HEK293 (cell line): ENCODE data around the gene RAB8A.

ENCODE experiments used
- GLIS1 ChIP-seq: fragments of 450-650 bp; formaldehyde crosslinking; IDR thresholded peaks from 2 replicates; pipeline ENCODE4 v1.5.1; 2016; ENCODE audit warnings: missing biosample characterization, missing genetic modification characterization
- IKZF3 ChIP-seq: fragments of 450-650 bp; IDR thresholded peaks from 2 replicates; pipeline ENCODE4 v1.5.0; 2018; ENCODE audit warnings: missing biosample characterization, mild to moderate bottlenecking, missing genetic modification characterization, moderate library complexity
- INSM2 ChIP-seq: fragments of 450-650 bp; formaldehyde crosslinking; IDR thresholded peaks from 2 replicates; pipeline ENCODE4 v1.5.1; 2016; ENCODE audit warnings: missing biosample characterization, missing genetic modification characterization
- OVOL3 ChIP-seq: fragments of 450-650 bp; formaldehyde crosslinking; IDR thresholded peaks from 2 replicates; pipeline ENCODE4 v1.5.1; 2016; ENCODE audit warnings: missing biosample characterization, missing genetic modification characterization
- PATZ1 ChIP-seq: fragments of 450-650 bp; formaldehyde crosslinking; IDR thresholded peaks from 2 replicates; pipeline ENCODE4 v1.5.1; 2016; ENCODE audit warnings: missing biosample characterization, missing genetic modification characterization
- REST ChIP-seq: fragments of 450-650 bp; formaldehyde crosslinking; IDR thresholded peaks from 2 replicates; pipeline ENCODE4 v1.5.1; 2016; ENCODE audit warnings: missing biosample characterization, missing genetic modification characterization
- SCRT2 ChIP-seq: fragments of 450-650 bp; formaldehyde crosslinking; IDR thresholded peaks from 2 replicates; pipeline ENCODE4 v1.5.1; 2016; ENCODE audit warnings: missing biosample characterization, missing genetic modification characterization
- YY2 ChIP-seq: fragments of 450-650 bp; formaldehyde crosslinking; IDR thresholded peaks from 2 replicates; pipeline ENCODE4 v1.5.1; 2016; ENCODE audit warnings: missing biosample characterization, missing genetic modification characterization
- ZBTB8A ChIP-seq: fragments of 450-650 bp; formaldehyde crosslinking; IDR thresholded peaks from 2 replicates; pipeline ENCODE4 v1.5.1; 2016; ENCODE audit warnings: missing biosample characterization, missing genetic modification characterization
- ZEB2 ChIP-seq: fragments of 450-650 bp; formaldehyde crosslinking; IDR thresholded peaks from 2 replicates; pipeline ENCODE4 v1.5.1; 2016; ENCODE audit warnings: missing biosample characterization, missing genetic modification characterization
- ZNF280C ChIP-seq: fragments of 450-650 bp; formaldehyde crosslinking; IDR thresholded peaks from 2 replicates; pipeline ENCODE4 v1.5.1; 2016; ENCODE audit warnings: missing biosample characterization, missing genetic modification characterization
- ZNF280D ChIP-seq: fragments of 450-650 bp; formaldehyde crosslinking; IDR thresholded peaks from 2 replicates; pipeline ENCODE4 v1.5.1; 2016; ENCODE audit warnings: missing biosample characterization, missing genetic modification characterization
- ZNF501 ChIP-seq: fragments of 450-650 bp; formaldehyde crosslinking; IDR thresholded peaks from 2 replicates; pipeline ENCODE4 v1.5.1; 2016; ENCODE audit warnings: missing biosample characterization, missing genetic modification characterization
- ZNF610 ChIP-seq: fragments of 450-650 bp; formaldehyde crosslinking; IDR thresholded peaks from 2 replicates; pipeline ENCODE4 v1.5.1; 2016; ENCODE audit warnings: missing biosample characterization, missing genetic modification characterization, borderline replicate concordance
- ZNF629 ChIP-seq: fragments of 450-650 bp; formaldehyde crosslinking; IDR thresholded peaks from 2 replicates; pipeline ENCODE4 v1.5.1; 2017; ENCODE audit warnings: missing biosample characterization, missing genetic modification characterization
- ZNF645 ChIP-seq: fragments of 450-650 bp; formaldehyde crosslinking; IDR thresholded peaks from 2 replicates; pipeline ENCODE4; 2016; ENCODE audit warnings: missing biosample characterization, missing genetic modification characterization
- ZNF704 ChIP-seq: fragments of 450-650 bp; formaldehyde crosslinking; IDR thresholded peaks from 2 replicates; pipeline ENCODE4 v1.5.1; 2016; ENCODE audit warnings: missing biosample characterization, missing genetic modification characterization
- ZNF76 ChIP-seq: fragments of 450-650 bp; formaldehyde crosslinking; IDR thresholded peaks from 2 replicates; pipeline ENCODE4; 2016; ENCODE audit warnings: low read depth, missing biosample characterization, missing genetic modification characterization, borderline replicate concordance
- ZSCAN23 ChIP-seq: fragments of 450-650 bp; formaldehyde crosslinking; IDR thresholded peaks from 2 replicates; pipeline ENCODE4 v1.5.1; 2016; ENCODE audit warnings: missing biosample characterization, missing genetic modification characterization
- ZSCAN30 ChIP-seq: fragments of 450-650 bp; IDR thresholded peaks from 2 replicates; pipeline ENCODE4 v1.5.1; 2018; ENCODE audit warnings: missing biosample characterization, mild to moderate bottlenecking, missing genetic modification characterization, moderate library complexity
- ZSCAN5A ChIP-seq: fragments of 450-650 bp; formaldehyde crosslinking; IDR thresholded peaks from 2 replicates; pipeline ENCODE4 v1.5.1; 2016; ENCODE audit warnings: missing biosample characterization, missing genetic modification characterization

The RAB8A gene

GRCh38 chr19:16111160-16111908, at the start of gene RAB8A (continued):
- TF ChIP-seq SCRT2 (tag by site-specific recombination), result no peak
- 0 out of 2 replicates have a peak, but pooled peaks have one; percentile 49 for TF ChIP-seq ZNF280D (tag by site-specific recombination)
- peak; percentile 97 for TF ChIP-seq ZNF610
- TF ChIP-seq REST (tag by site-specific recombination), result no peak
- no peak for TF ChIP-seq ZNF704 (tag by site-specific recombination)
- TF ChIP-seq ZSCAN23 (tag by site-specific recombination), result 0 out of 2 replicates have a peak, but pooled peaks have one; percentile 63
- TF ChIP-seq GLIS1 (tag by site-specific recombination), result peak; percentile 73
- peak; percentile 100 for TF ChIP-seq PATZ1
- peak; percentile 36 for TF ChIP-seq ZNF629 (tag by site-specific recombination)
- TF ChIP-seq ZSCAN5A, result peak; percentile 69; the same call in 1 of the 2 replicates
- TF ChIP-seq ZNF280C (tag by site-specific recombination), result no peak
- TF ChIP-seq ZEB2 (tag by site-specific recombination), result peak; percentile 75; the same call in 1 of the 2 replicates
- TF ChIP-seq OVOL3 (tag by site-specific recombination), result peak; percentile 67; the same call in 1 of the 2 replicates
- TF ChIP-seq ZNF645 (tag by site-specific recombination), result 0 out of 2 replicates have a peak, but pooled peaks have one; percentile 74
- peak; percentile 66; the same call in 1 of the 2 replicates for TF ChIP-seq ZSCAN30
- peak; percentile 56; the same call in 1 of the 2 replicates for TF ChIP-seq IKZF3
- TF ChIP-seq ZNF76 (tag by site-specific recombination), result peak; percentile 34; the same call in 1 of the 2 replicates
- peak; percentile 52; the same call in 1 of the 2 replicates for TF ChIP-seq ZNF501 (tag by site-specific recombination)
- TF ChIP-seq ZBTB8A (tag by site-specific recombination), result peak; percentile 52; the same call in 1 of the 2 replicates
- TF ChIP-seq INSM2 (tag by site-specific recombination), result peak; percentile 70; the same call in 1 of the 2 replicates
- 0 out of 2 replicates have a peak, but pooled peaks have one; percentile 78 for TF ChIP-seq YY2 (tag by site-specific recombination)
